Midbrain (tissue), 1 donor: ENCODE data around the gene SLC6A1.
A peak's percentile ranks its signal among the peaks of the same experiment; 100 is the strongest.

Experiments used
- DNase-seq: peaks from one replicate; lab custom pipeline; 2025; lab: John Stamatoyannopoulos, UW

Gene SLC6A1

DNA sequence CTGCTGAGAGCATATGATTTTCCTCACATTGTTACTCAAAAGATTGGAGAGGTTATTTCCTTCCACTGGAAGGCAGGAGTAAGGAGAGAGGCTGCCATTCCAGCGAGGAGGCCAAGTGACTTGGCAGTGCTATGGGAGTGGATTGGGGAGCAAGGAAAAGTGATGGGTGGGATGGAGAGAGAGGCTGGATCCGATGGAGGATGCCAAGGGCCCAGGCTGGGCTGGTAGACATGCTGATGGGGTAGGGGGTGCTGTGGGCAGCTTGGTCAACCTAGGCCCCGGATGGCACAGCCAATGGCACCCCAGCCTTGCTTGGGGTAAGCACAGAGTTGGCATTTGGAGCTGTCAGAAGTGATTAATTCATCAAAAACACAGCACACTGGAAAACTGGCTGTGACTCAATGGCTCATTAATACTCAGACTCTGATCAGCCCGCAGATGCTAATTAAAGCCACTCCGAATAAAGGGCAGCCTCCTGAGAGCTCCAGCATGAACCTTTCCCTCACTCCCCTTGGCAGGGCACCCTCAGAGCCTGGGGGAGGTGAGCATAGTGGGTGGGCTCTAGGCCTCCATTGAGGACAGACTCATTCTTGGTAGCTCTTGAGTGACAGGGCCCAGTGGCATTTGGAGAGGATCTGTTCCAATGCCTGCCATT lies 22.1 kb upstream of the SLC6A1 start:
- DNase-seq = no peak

DNA sequence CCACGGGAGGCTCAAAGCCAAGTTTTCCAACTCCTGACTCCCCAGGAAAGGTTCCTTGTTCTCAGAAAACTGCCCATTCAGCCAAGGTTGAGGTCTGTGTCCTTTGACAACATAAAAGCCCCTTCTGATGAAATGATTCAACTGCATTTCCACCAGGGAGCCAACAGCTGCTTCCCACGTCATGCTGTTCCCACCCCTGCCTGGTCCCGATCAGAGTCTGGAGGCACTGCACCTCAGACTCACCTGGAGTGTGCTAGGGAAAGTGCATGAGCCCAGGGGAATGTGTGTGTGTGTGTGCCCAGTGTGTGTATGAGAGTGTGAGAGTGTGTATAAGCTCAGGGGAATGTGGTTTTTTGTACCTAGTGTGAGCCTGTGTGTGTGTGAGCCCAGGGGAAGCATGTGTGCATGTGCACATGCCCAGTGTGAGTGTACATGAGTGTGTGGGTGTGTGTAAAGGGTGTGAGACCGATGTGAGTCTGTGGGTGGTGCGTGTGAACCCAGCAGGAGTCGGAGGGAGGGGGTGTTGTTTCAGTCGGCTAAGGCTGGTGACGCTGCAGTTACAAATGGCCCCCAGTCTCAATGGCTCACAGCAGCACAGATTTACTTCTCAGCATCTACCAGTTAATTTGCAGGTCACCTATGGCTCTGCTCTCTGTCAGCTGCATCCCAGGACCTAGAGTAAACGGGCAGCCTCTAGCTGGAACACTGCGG lies 20.3 kb upstream of the SLC6A1 start:
- DNase-seq = no peak

DNA sequence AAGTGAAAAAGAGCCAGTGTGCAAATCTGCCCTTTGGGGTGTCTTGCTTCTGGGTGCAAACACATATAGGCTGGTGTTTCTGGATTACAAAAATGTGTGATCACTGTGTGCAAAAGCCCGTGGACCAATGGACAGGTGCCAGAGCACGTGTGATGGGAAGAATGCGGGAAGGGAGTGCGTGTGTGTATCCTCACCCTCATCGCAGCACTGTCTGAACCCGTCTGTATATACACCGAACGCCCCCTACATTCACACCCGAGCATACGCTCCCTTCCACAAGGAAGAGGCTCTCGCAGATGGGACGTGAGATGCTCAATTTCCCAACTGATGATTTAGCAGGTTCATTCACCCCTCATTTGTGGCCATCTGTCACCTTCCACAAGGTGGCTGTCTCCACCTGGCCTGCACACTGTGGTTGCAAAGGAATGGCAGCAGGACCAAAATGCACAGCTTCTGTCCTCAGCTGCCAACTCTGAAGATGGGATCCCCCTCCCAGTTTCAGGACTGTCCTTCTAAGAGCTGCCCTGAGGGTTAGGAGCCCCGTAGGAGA lies 19.4 kb upstream of the SLC6A1 start:
- DNase-seq = no peak

DNA sequence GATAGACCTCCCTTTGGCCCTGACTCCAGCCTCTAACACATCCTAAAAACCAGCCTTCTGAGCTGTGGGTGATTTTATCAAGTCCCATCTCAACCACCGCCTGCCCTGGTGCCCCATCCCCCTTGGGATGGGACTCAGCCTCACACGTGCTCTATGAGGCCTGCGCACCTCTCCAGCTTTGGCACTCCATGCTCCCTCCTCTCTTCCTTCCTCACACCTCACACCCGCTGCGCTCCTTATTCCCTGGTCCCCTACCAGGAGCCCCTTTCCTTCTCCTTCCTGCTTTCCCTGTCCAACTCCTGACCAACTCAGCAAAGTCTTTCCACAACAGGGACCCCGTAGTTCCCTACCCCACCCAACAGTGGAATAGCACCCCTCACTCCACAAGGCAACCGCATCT lies 18.4 kb upstream of the SLC6A1 start:
- no peak for DNase-seq

DNA sequence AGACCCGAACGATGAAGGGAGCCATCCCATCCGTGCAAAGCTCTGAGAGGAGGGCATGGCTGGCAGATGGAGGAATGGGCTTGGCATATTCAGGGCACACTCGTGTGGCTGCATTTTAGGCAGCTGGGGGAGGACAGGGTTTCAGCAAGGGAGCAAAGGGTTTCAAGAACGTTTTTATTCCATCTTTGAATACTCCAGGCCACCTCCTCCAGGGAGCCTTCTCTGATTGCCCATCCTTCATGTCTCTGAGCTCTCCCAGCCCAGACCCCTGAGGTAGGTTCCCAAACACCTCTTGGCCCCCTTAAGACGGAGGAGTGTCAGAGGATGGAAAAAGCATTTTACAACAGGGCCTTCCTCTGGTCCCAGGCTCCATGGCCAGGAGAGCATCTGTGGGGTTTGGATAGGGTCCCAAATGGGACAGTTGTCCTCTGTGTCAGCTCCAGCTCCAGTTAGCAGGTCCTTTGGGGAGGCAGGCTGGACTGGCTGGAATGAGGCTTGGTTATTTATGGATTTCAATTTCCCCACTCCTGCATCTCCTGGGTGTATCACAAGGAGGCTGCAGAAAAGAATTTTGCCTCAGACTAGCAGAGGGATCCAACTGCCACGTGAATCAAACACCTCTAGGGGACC lies 17.7 kb upstream of the SLC6A1 start:
- no peak for DNase-seq

GRCh38 chr3:10975695-10976234 lies 16.8 kb upstream of the SLC6A1 start:
- no peak for DNase-seq

GRCh38 chr3:10976770-10977169 lies 15.8 kb upstream of the SLC6A1 start:
- no peak for DNase-seq

GRCh38 chr3:10977892-10978510 lies 14.5 kb upstream of the SLC6A1 start:
- DNase-seq = no peak

DNA sequence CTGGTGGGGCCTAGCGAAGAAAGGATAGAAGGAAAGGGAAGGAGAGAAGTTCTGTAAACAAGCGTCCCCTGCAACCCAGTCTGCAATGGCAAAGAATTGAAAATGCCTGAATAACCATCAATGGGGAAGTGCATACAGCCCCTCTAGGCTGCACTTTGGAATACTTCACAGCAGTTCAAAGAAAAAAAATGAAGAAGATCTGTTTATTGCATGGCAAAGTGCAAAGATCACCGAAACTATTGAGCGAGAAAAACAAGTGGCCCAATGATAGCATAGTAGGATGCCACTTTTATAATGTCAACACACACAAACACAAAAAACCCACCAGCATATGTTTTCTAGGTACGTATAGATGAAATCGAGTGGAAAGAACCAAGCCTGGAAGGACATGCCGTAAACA lies 13.6 kb upstream of the SLC6A1 start:
- DNase-seq = no peak

GRCh38 chr3:10980312-10980711 lies 12.2 kb upstream of the SLC6A1 start:
- DNase-seq = no peak

DNA sequence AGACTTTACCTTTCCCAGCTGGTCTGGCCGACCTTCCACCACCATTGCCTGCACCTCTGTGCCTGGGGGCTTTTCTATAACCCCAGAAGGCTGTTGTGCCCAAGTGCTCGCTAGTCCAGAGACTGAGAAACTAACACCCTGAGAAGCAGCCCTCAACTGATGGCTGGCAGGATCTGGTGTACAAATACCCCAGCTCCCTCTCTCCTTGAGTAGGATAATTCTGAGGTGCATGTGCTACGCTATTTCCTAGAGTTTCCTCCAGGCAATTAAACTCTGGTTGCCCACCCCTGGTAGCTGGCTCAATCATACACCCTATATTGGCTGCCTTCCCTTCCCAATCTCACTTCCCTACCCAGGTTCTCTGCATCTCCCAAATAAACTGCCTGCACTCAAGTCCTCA lies 11.5 kb upstream of the SLC6A1 start:
- DNase-seq = no peak

- no peak for DNase-seq
Observed at GRCh38 chr3:10981961-10982360, 10.6 kb upstream of the SLC6A1 start.

GRCh38 chr3:10982782-10983181 lies 9.8 kb upstream of the SLC6A1 start:
- no peak for DNase-seq

GRCh38 chr3:10983219-10983916 lies 9.2 kb upstream of the SLC6A1 start:
- DNase-seq = peak; percentile 70

DNA sequence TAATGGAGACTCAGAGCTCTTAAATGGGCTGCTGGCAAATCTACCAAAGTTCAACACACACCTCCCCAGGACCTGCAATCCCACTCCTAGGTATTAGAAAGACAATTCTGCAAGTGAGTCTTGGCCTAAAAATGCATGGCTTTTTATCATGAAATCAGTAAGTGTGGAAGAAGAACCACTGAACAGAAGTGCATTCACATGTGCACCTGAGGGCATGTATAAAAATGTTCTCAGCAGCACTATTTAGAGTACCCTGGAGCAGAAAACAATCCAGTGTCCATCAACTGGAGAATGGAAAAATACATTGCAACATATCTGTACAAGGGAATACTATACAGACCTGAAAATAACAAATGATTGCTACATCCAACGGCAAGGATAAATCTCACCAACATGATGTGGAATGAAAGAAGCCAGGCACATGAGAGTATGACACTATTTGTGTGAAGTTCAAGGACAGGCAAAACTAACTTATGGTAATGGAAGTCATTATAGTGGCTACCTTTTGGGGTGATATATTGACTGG lies 8.1 kb upstream of the SLC6A1 start:
- DNase-seq = no peak

DNA sequence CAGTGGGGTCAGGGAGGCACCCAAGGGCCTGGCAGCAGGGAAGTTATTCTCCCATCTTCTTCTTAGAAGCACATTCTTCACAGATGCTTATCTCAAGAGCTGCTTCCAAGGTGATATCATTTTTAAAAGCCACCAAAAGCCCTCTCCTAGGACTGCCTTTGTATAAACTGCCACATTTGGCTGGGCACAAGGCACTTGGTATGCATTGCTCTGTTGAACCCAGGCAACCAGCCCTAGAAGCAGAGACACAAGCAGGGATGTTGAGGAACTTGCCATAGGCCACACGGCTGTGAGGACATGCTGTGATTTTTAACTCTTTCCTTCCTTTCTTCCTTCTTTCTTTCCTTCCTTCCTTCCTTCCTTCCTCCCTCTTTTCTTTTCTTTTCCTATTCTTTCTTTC lies 7.4 kb upstream of the SLC6A1 start:
- no peak for DNase-seq

GRCh38 chr3:10986592-10986991 lies 6.0 kb upstream of the SLC6A1 start:
- no peak for DNase-seq

- DNase-seq = no peak
Observed at GRCh38 chr3:10988001-10988665, 4.4 kb upstream of the SLC6A1 start.

DNA sequence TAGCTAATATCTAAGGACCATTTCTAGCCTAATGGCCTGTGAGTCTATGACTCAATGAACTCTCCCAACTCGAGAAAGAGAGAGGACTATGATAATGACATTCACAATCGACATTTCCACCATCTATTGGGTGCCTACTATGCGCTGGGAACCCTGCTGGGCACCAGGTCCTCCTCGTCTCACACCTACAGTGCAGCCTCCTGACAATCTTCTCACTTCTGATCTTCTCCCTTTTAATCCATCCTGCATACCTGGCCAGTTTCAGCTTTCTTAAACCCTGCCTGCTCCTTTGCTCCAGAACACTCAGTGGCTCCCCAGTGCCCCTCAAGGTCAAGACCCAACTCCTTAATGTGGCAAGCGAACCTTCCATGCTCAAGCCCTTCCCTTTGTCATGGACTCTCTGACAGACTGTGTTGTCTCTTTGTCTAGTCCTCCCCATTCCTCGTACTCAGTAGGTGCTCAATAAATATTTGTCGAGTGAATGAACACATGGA lies 3.5 kb upstream of the SLC6A1 start:
- DNase-seq = no peak

- DNase-seq = peak; percentile 64
Observed at GRCh38 chr3:10992943-10993728, 588 bp downstream of the SLC6A1 start.
